GM18502 (cell line): ENCODE measurements around the gene ANKDD1B.
A peak's percentile ranks its signal among the peaks of the same experiment; 100 is the strongest.

ENCODE experiments used
- ATAC-seq: cut with Tn5 transposase; IDR thresholded peaks from one replicate; pipeline ENCODE4 v1.9.1; 2021; ENCODE audit warnings: mild to moderate bottlenecking; ENCODE audit not compliant: unreplicated experiment, poor library complexity

ANKDD1B gene

GRCh38 chr5:75656311-75657003 is 45.2 kb downstream of the ANKDD1B start:
- no peak for ATAC-seq

- ATAC-seq = no peak
Measured at GRCh38 chr5:75659791-75660450, 48.7 kb downstream of the ANKDD1B start.

GRCh38 chr5:75660678-75661465 is 49.6 kb downstream of the ANKDD1B start:
- ATAC-seq = no peak

GRCh38 chr5:75662061-75662460 is 50.8 kb downstream of the ANKDD1B start:
- no peak for ATAC-seq

DNA sequence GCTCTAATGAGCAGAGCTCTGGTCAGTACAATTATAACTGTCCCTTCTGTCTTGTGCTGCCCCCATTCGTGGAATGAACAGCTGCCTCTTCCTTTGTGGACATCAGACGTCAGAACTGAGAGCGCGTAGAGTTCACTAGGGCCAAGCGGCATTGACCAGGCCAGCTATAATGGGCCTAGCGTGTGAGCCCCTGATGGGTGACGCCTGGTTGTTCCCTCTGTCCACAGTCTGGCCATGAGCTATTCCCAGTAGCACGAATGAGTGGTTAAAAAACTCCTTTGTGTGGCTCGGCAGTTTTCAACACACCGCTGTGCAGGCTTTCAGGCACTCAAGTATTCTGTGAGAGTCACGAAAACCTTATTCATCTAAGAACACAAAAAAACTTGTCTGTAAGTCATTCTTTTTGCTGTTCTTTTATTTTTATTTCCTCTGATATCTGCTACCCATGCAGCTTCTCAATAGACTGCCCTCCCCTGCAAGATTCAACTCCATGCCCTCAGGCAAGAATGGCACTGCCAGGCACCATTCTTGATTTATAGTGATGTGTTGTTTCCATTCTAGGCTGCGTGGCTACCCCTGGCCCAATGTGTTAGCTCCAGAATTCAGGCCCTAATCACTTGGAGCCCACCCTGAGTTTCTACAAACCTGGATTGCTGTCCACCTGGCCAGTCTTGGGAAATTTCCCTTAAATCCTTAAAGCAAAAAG is 52.5 kb downstream of the ANKDD1B start:
- no peak for ATAC-seq

GRCh38 chr5:75664979-75665378 is 53.7 kb downstream of the ANKDD1B start:
- ATAC-seq = no peak

DNA sequence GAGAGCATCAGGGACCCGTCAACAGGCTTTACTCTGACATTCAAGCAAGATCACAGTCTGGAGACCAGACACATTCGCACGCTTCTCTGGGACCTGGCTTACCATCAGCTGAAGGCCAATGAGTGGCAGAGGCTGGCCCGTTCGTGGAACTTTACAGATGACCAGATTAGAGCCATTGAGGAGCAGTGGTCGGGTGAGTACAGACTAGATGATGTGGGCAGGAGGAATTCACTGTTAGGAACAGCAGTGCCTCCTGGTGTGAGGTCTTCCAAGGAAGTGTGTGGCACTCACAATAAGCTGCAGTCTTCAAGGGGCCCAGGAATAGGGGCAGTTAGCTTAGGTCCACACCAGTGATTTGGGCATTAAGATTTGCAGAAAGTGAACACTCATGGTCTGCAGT is 55.5 kb downstream of the ANKDD1B start:
- no peak for ATAC-seq

GRCh38 chr5:75667586-75667985 is 56.3 kb downstream of the ANKDD1B start:
- no peak for ATAC-seq

- ATAC-seq = peak; percentile 6
Measured at GRCh38 chr5:75668445-75668844, 57.2 kb downstream of the ANKDD1B start.

DNA sequence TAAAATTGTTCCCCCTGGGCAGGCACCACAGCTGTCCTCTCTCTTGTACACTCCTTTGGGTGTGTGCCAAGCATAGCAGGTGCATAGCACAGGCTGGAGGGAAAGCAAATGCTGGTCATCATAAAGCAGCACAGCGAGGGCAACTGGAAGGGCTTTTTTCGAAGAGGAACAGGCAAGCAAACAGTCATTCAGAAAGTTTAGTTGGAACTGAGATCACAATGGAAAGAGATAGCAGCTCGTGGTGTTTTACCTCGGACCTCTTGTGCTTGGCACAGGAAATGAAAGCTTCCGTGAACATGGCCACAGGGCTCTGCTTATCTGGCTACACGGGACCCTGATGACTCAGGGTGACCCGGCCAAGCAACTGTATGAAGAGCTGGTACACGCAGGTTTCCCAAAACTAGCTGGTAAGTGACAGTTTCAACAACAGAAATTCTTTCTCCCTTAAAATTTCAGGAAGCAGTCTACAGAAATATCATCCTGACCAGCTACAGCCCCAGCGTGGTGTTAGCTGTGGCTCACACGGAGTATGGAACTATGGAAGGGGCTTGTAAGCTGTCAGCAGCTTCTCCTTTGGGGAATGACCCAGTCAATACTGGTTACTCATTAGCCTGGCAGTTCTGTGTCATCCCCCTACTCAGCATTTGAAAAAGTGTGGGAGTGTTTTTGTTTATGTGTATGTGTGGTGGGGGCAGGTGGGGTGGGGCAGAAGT is 57.9 kb downstream of the ANKDD1B start:
- ATAC-seq = peak; percentile 93

DNA sequence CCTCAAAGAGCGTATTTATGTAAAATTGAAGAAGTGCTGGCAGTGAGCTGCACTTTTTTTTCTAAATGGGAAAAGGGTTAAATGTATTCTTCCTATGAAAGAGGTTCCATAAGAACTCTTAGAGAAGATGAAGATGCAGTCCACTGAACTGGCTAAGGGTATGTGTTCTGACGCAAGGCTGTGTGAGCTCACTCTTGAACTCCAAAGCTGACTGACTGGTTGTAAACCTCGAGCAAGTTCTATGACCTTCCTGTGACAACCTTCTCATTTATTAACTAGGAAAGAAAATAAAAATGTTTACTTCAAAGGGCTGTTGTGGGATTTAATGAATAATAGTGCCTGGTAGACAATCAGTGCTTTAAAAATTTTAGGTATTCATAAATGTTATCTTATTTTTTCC is 59.3 kb downstream of the ANKDD1B start:
- no peak for ATAC-seq

DNA sequence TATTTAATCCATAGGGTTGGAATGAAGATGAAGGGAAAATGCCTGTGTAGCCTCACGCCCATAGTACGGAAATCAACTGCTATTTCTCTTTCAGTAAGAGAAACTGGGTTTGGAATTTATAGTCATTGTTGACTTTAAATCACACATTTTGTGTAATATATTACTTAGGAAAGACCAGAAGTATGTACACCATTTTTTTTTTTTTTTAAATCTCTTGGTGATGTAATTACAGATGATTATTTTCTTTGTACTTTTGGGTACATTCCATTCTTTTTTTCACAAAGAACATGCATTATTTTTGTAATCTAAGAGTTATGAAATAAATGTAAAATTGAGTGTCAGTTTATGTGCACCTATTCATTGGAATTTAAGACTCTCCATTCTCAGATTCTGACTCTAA is 60.3 kb downstream of the ANKDD1B start:
- no peak for ATAC-seq

- ATAC-seq = no peak
Measured at GRCh38 chr5:75672616-75673015, 61.4 kb downstream of the ANKDD1B start.

DNA sequence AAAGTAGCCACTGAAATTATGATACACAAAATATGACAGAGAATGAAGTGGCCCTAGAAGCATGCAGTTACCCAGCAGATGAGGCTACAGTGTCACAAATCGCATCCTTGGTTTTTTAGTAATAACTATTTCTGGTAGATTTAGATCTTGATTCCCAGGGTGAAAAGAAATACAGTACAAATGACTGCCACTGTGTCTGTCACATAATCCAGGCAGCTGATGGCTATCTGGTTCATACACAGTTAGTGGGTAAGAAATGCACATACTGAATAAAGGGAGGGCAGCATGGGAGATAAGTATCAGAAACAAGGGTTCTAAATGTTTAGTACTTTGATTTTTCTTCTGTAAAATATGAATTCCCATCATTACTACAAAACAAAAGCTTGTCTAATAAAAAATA is 64.5 kb downstream of the ANKDD1B start:
- ATAC-seq = no peak

GRCh38 chr5:75677607-75678006 is 66.4 kb downstream of the ANKDD1B start:
- ATAC-seq = no peak

DNA sequence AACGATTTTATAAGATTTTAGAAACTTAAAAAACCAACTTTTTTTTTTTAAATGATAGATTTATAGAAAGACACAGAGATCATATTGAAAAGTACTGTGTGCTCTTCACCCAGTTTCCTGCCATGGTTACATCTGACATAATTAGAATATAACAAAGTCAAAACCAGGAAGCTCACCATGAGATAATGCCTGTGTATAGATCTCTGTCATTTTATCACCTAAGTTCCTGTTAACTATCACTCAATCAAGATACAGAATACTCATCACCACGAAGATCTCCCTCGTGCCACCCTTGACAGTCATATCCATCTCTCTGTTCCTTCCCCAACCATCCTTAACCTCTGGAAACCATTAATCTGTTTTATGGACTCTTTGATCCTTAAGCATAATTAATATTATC is 66.9 kb downstream of the ANKDD1B start:
- no peak for ATAC-seq

- ATAC-seq = no peak
Measured at GRCh38 chr5:75681125-75681830, 70.0 kb downstream of the ANKDD1B start.

GRCh38 chr5:75685141-75685540 is 73.9 kb downstream of the ANKDD1B start:
- no peak for ATAC-seq

- ATAC-seq = no peak
Measured at GRCh38 chr5:75686480-75686879, 75.2 kb downstream of the ANKDD1B start.

DNA sequence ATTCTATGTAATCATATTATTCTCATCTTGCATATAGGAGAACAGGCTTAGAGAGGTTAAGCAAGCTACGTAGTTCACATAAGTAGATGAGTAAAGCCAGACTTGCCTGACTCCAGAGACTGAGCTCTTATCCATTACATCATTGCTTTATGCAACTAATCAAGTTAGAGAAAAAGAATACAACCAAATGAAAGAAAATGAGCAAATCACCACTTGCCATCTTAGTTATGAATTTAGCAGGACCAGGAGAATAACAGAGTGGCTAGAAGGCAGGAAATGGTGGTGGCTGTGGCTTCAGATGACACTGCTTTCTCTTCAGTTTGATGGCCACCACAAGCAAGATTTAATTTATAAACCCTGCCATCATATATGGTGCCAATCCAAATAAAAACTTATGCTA is 79.4 kb downstream of the ANKDD1B start:
- no peak for ATAC-seq
